ENCODE data around the gene TMSB10. TPM values are rescaled to one million over a fixed set of nuclear protein-coding genes. Genes with fewer than 3 reads are reported as not detected.

The TMSB10 gene
- total and polyA plus RNA-seq, 2 of the 13 experiments (the other 11 are each of a cell fraction or from before 2014, with no cell fraction given) = 665 to 708 TPM

DNA sequence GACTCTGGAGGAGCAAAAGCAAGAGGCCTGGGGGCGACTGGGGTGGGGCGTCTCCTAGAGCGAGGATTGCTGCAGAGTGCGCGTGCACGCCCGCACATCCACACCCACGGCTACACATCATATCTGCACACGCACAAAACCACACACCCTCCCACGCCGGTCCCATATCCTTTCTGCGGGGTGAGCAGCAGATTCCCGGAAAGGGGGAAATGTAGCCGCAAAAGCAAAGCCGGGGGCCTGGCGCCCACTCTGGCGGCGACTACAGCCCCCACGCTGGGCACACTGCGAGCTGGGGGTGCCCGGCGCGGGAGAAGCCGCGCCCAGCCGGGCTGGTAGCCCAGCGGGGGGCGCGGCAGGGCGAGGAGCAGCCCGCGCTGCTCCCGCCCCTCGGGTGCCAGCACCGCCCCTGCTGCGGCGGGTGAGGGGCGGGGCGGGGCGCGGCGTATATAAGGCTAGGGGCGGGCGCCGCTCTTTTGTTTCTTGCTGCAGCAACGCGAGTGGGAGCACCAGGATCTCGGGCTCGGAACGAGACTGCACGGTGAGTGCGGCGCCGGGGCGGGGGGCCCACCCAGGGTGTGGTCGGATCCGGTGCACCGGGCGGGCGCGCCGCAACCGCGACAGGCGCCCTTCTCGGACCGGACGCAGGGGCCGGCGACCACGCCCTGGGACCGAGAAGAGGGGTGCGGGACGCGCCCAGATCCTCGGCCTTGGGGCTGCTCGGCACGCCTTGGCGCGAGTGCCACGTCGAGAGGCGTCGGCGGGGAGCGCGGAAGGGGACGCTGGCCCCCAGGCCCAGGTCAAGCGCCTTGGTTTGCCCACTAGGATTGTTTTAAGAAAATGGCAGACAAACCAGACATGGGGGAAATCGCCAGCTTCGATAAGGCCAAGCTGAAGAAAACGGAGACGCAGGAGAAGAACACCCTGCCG, at the start of gene TMSB10 (continued):
- TF ChIP-seq, protein P1, sequence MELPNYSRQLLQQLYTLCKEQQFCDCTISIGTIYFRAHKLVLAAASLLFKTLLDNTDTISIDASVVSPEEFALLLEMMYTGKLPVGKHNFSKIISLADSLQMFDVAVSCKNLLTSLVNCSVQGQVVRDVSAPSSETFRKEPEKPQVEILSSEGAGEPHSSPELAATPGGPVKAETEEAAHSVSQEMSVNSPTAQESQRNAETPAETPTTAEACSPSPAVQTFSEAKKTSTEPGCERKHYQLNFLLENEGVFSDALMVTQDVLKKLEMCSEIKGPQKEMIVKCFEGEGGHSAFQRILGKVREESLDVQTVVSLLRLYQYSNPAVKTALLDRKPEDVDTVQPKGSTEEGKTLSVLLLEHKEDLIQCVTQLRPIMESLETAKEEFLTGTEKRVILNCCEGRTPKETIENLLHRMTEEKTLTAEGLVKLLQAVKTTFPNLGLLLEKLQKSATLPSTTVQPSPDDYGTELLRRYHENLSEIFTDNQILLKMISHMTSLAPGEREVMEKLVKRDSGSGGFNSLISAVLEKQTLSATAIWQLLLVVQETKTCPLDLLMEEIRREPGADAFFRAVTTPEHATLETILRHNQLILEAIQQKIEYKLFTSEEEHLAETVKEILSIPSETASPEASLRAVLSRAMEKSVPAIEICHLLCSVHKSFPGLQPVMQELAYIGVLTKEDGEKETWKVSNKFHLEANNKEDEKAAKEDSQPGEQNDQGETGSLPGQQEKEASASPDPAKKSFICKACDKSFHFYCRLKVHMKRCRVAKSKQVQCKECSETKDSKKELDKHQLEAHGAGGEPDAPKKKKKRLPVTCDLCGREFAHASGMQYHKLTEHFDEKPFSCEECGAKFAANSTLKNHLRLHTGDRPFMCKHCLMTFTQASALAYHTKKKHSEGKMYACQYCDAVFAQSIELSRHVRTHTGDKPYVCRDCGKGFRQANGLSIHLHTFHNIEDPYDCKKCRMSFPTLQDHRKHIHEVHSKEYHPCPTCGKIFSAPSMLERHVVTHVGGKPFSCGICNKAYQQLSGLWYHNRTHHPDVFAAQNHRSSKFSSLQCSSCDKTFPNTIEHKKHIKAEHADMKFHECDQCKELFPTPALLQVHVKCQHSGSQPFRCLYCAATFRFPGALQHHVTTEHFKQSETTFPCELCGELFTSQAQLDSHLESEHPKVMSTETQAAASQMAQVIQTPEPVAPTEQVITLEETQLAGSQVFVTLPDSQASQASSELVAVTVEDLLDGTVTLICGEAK (IDR thresholded peaks at IDR 0.05) = no peak
- TF ChIP-seq, protein P1 (CRISPR knock-in tag; IDR thresholded peaks at IDR 0.05) = 0 out of 2 replicates have a peak, but pooled peaks have one; percentile 48
- no peak for TF ChIP-seq ELF1 (CRISPR knock-in tag; IDR thresholded peaks at IDR 0.05)
- 0 out of 2 replicates have a peak, but pooled peaks have one; percentile 43 for TF ChIP-seq ZNF619 (CRISPR knock-in tag; IDR thresholded peaks at IDR 0.05)
- TF ChIP-seq ZSCAN12 (CRISPR knock-in tag; IDR thresholded peaks at IDR 0.05) = peak; percentile 82; the same call in 1 of the 2 replicates
- 0 out of 2 replicates have a peak, but pooled peaks have one; percentile 57 for TF ChIP-seq ZNF337 (CRISPR knock-in tag; IDR thresholded peaks at IDR 0.05; ENCODE audit: borderline replicate concordance, low read depth)
- TF ChIP-seq ZSCAN25 (CRISPR knock-in tag; IDR thresholded peaks at IDR 0.05) = peak; percentile 60; the same call in 1 of the 2 replicates
- TF ChIP-seq, protein P2, sequence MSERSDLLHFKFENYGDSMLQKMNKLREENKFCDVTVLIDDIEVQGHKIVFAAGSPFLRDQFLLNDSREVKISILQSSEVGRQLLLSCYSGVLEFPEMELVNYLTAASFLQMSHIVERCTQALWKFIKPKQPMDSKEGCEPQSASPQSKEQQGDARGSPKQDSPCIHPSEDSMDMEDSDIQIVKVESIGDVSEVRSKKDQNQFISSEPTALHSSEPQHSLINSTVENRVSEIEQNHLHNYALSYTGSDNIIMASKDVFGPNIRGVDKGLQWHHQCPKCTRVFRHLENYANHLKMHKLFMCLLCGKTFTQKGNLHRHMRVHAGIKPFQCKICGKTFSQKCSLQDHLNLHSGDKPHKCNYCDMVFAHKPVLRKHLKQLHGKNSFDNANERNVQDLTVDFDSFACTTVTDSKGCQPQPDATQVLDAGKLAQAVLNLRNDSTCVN (CRISPR knock-in tag; IDR thresholded peaks at IDR 0.05; ENCODE audit: borderline replicate concordance) = no peak
- TF ChIP-seq, protein P3, sequence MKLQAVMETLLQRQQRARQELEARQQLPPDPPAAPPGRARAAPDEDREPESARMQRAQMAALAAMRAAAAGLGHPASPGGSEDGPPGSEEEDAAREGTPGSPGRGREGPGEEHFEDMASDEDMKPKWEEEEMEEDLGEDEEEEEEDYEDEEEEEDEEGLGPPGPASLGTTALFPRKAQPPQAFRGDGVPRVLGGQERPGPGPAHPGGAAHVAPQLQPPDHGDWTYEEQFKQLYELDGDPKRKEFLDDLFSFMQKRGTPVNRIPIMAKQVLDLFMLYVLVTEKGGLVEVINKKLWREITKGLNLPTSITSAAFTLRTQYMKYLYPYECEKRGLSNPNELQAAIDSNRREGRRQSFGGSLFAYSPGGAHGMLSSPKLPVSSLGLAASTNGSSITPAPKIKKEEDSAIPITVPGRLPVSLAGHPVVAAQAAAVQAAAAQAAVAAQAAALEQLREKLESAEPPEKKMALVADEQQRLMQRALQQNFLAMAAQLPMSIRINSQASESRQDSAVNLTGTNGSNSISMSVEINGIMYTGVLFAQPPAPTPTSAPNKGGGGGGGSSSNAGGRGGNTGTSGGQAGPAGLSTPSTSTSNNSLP (IDR thresholded peaks at IDR 0.05; ENCODE audit: low read depth, low read length) = no peak
- peak; percentile 91; the same call in 1 of the 2 replicates for TF ChIP-seq IRX3 (CRISPR knock-in tag; IDR thresholded peaks at IDR 0.05; ENCODE audit: borderline replicate concordance, low read depth)
- TF ChIP-seq, protein P4, sequence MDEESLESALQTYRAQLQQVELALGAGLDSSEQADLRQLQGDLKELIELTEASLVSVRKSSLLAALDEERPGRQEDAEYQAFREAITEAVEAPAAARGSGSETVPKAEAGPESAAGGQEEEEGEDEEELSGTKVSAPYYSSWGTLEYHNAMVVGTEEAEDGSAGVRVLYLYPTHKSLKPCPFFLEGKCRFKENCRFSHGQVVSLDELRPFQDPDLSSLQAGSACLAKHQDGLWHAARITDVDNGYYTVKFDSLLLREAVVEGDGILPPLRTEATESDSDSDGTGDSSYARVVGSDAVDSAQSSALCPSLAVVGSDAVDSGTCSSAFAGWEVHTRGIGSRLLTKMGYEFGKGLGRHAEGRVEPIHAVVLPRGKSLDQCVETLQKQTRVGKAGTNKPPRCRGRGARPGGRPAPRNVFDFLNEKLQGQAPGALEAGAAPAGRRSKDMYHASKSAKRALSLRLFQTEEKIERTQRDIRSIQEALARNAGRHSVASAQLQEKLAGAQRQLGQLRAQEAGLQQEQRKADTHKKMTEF (CRISPR knock-in tag; IDR thresholded peaks at IDR 0.05) = peak; percentile 88
- no peak for TF ChIP-seq ONECUT2 (CRISPR knock-in tag; IDR thresholded peaks at IDR 0.05)

All from HepG2 (cell line).